Activated effector memory CD4-positive, alpha-beta T cell treated with Interleukin-2 at 50 U/mL for 16 hours (primary cell): ENCODE results near the gene NR4A3.
"Not testable (repeated sequence)": the region's sequence is repeated elsewhere in the genome, so short reads cannot be mapped to it uniquely, and the experiment has no call there.

Source experiments
- DNase-seq: peaks from one replicate; pipeline ENCODE4 v3.0.0-alpha.2; 2020

Gene NR4A3

GRCh38 chr9:99835581-99835980 lies 13.9 kb downstream of the NR4A3 start:
- no peak for DNase-seq

GRCh38 chr9:99840072-99840471 lies 18.4 kb downstream of the NR4A3 start:
- no peak for DNase-seq

GRCh38 chr9:99845063-99845462 lies 23.4 kb downstream of the NR4A3 start:
- no peak for DNase-seq

GRCh38 chr9:99848447-99848846 lies 26.8 kb downstream of the NR4A3 start:
- DNase-seq: no peak

- DNase-seq: no peak
Measured at GRCh38 chr9:99850736-99851499, 29.2 kb downstream of the NR4A3 start.

GRCh38 chr9:99851500-99851822 lies 29.8 kb downstream of the NR4A3 start:
- DNase-seq: no peak

GRCh38 chr9:99852617-99853016 lies 30.9 kb downstream of the NR4A3 start:
- no peak for DNase-seq

GRCh38 chr9:99855467-99856176 lies 33.9 kb downstream of the NR4A3 start:
- DNase-seq: no peak

- not testable (repeated sequence) for DNase-seq
Measured at GRCh38 chr9:99857576-99857975, 35.9 kb downstream of the NR4A3 start.

GRCh38 chr9:99858087-99858486 lies 36.4 kb downstream of the NR4A3 start:
- no peak for DNase-seq

- no peak for DNase-seq
Measured at GRCh38 chr9:99859243-99859980, 37.7 kb downstream of the NR4A3 start.

GRCh38 chr9:99860266-99860665 lies 38.6 kb downstream of the NR4A3 start:
- no peak for DNase-seq

- DNase-seq: no peak
Measured at GRCh38 chr9:99863955-99864354, 42.3 kb downstream of the NR4A3 start.

GRCh38 chr9:99866398-99866797 lies 44.7 kb downstream of the NR4A3 start:
- no peak for DNase-seq

GRCh38 chr9:99867536-99867935 lies 45.9 kb downstream of the NR4A3 start:
- DNase-seq: no peak

- no peak for DNase-seq
Measured at GRCh38 chr9:99867968-99868367, 46.3 kb downstream of the NR4A3 start.

GRCh38 chr9:99868845-99869244 lies 47.2 kb downstream of the NR4A3 start:
- DNase-seq: no peak

GRCh38 chr9:99870126-99870525 lies 48.4 kb downstream of the NR4A3 start:
- no peak for DNase-seq

GRCh38 chr9:99873531-99873930 lies 51.8 kb downstream of the NR4A3 start:
- no peak for DNase-seq

GRCh38 chr9:99873943-99874584 lies 52.4 kb downstream of the NR4A3 start:
- no peak for DNase-seq

- no peak for DNase-seq
Measured at GRCh38 chr9:99876190-99876589, 54.5 kb downstream of the NR4A3 start.

GRCh38 chr9:99878651-99879050 lies 57.0 kb downstream of the NR4A3 start:
- no peak for DNase-seq

- DNase-seq: no peak
Measured at GRCh38 chr9:99881769-99882168, 60.1 kb downstream of the NR4A3 start.
